PC-3 (cell line): ENCODE results near the gene SNX13. TPM values are rescaled to one million over a fixed set of nuclear protein-coding genes. Genes with fewer than 3 reads are reported as not detected.
"Not testable (repeated sequence)": the region's sequence is repeated elsewhere in the genome, so short reads cannot be mapped to it uniquely, and the experiment has no call there.

Experiments
- ATAC-seq: fragments of 200-7000 bp; cut with Tn5 transposase; 2 replicates; pipeline ENCODE4 v1.9.1; 2020; ENCODE audit warnings: mild to moderate bottlenecking, moderate library complexity
- BruUV-seq: library from RNA; stranded (reverse); fragments of 400-500 nt; replicated peaks from 2 replicates; lab custom pipeline; 2021; lab: Mats Ljungman, UMichigan
- CTCF ChIA-PET: fragments of 300-600 bp; sonication (Branson Sonifier 250); formaldehyde crosslinking; loops from one replicate; lab custom pipeline; 2022; ENCODE audit warnings: antibody characterized with exemption; lab: Charles Lee
- POLR2A ChIA-PET: fragments of 300-600 bp; sonication (Branson Sonifier 250); formaldehyde crosslinking; loops from one replicate; lab custom pipeline; 2022; ENCODE audit warnings: antibody characterized with exemption; ENCODE audit not compliant: unreplicated experiment; lab: Charles Lee
- DNase-seq: peaks from one replicate; pipeline ENCODE4 v3.0.0-alpha.2; 2015
- H2AFZ ChIP-seq: fragments of 300-600 bp; sonication (generic); 2 replicates; pipeline ENCODE4 v1.6.0; 2016; ENCODE audit warnings: antibody characterized with exemption, low read length
- H3F3A ChIP-seq: fragments of 300-600 bp; sonication (generic); one replicate; pipeline ENCODE4 v1.6.0; 2017; ENCODE audit warnings: antibody characterized with exemption, low read length, control low read depth, mild to moderate bottlenecking; ENCODE audit not compliant: unreplicated experiment
- H3K27ac ChIP-seq: fragments of 300-600 bp; sonication (generic); 2 replicates; pipeline ENCODE4 v1.5.1; 2016; ENCODE audit warnings: mild to moderate bottlenecking, low read length
- H3K27me3 ChIP-seq: fragments of 300-600 bp; sonication (generic); 2 replicates; pipeline ENCODE4 v1.6.1; 2016; ENCODE audit warnings: low read length, mixed read lengths
- H3K36me3 ChIP-seq: fragments of 300-600 bp; sonication (generic); 2 replicates; pipeline ENCODE4 v1.6.1; 2016; ENCODE audit warnings: low read depth, mixed run types, low read length, mixed read lengths
- H3K4me1 ChIP-seq: fragments of 300-600 bp; sonication (generic); 2 replicates; pipeline ENCODE4 v1.5.1; 2016; ENCODE audit warnings: low read length; ENCODE audit not compliant: insufficient read depth
- H3K4me2 ChIP-seq: fragments of 300-600 bp; sonication (generic); 2 replicates; pipeline ENCODE4 v1.6.0; 2016; ENCODE audit warnings: low read length
- H3K4me3 ChIP-seq: fragments of 300-600 bp; sonication (generic); 2 replicates; pipeline ENCODE4 v1.5.1; 2016; ENCODE audit warnings: mild to moderate bottlenecking, low read length, mixed read lengths
- H3K79me2 ChIP-seq: fragments of 300-600 bp; sonication (generic); 2 replicates; pipeline ENCODE4 v1.6.1; 2017; ENCODE audit warnings: low read length, mixed read lengths
- H3K9ac ChIP-seq: fragments of 300-600 bp; sonication (generic); 2 replicates; pipeline ENCODE4 v1.6.0; 2016; ENCODE audit warnings: mild to moderate bottlenecking, low read length
- H3K9me2 ChIP-seq: fragments of 300-600 bp; sonication (generic); replicated peaks from 2 replicates; pipeline ENCODE4 v1.6.1; 2016; ENCODE audit warnings: mixed run types, low read length, mixed read lengths
- H3K9me3 ChIP-seq: fragments of 300-600 bp; sonication (generic); 2 replicates; pipeline ENCODE4 v1.6.1; 2016; ENCODE audit warnings: low read length, mixed read lengths
- H4K20me1 ChIP-seq: fragments of 300-600 bp; sonication (generic); 2 replicates; pipeline ENCODE4 v1.6.1; 2016; ENCODE audit warnings: low read length, mixed read lengths
- EZH2 ChIP-seq: fragments of 300-600 bp; sonication (generic); IDR thresholded peaks from one replicate; pipeline ENCODE4 v1.6.1; 2017; ENCODE audit warnings: antibody characterized with exemption, mild to moderate bottlenecking, low read length; ENCODE audit not compliant: unreplicated experiment
- EZH2phosphoT487 ChIP-seq: fragments of 300-600 bp; sonication (generic); IDR thresholded peaks from 2 replicates; pipeline ENCODE4 v1.6.1; 2018; ENCODE audit warnings: mild to moderate bottlenecking, antibody characterized with exemption, low read length, borderline replicate concordance
- intact Hi-C: fragments of 100-400 bp; cut with micrococcal nuclease; formaldehyde crosslinking; loops from 2 replicates; pipeline ENCODE4 v1.9.0; 2023
- total RNA-seq: library from RNA; depleted of rRNA; stranded (reverse); fragments of >200 nt; gene quantifications from 2 replicates; pipeline ENCODE4 v1.2.3, GENCODE V29; 2014
- TF ChIP-seq, protein P1 (sequence below): fragments of 300-600 bp; sonication (generic); conservative IDR thresholded peaks from 2 replicates; pipeline ENCODE4 v1.5.1; 2017; ENCODE audit warnings: antibody characterized with exemption, low read depth, mild to moderate bottlenecking, low read length

Gene SNX13
- total RNA-seq, 1 experiment from 2014 or later = 33.9 TPM

DNA sequence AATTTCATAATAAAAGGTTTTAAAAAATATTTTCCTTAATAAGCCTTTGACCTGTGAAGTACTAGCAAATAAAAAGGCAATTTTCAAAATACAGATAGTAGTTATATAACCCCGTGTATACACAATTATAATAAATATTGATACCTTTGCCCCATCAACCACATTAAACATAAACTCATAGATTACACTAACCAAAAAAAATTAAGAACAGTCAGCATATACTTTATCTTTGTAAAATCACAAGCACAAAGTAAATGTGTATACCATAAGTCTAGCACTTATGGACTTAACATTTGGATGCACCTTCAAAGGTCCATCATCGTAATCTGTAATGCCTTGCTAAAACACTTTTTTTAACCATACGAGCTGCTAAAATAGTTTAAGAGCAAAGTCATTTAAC, 123.4 kb downstream of the SNX13 start:
- intact Hi-C loops = no loop called here
- Histone ChIP-seq H3K4me2 (no peak overlapping the region), H4K20me1 (no peaks in the 10 kb centered on the region), H3K4me1 (no peaks in the 10 kb centered on the region), H3K9me2 (no peaks in the 10 kb centered on the region), H3K36me3 (peaks cover 4% of the 10 kb centered on the region; the same call in 1 of the 2 replicates), H3K27me3 (no peaks in the 10 kb centered on the region), H2AFZ (no peak overlapping the region), H3K4me3 (no peak overlapping the region), H3K27ac (no peak overlapping the region), H3K79me2 (no peaks in the 10 kb centered on the region), H3K9ac (no peak overlapping the region), H3F3A (no peaks in the 10 kb centered on the region), H3K9me3 (no peaks in the 10 kb centered on the region)
- ChIA-PET POLR2A (no interaction called here), CTCF (no interaction called here)
- ATAC-seq (no peak), DNase-seq (no peak)
- BruUV-seq = no TSS peak
- TF ChIP-seq EZH2 (no peak), EZH2phosphoT487 (no peak)
- TF ChIP-seq, protein P1, sequence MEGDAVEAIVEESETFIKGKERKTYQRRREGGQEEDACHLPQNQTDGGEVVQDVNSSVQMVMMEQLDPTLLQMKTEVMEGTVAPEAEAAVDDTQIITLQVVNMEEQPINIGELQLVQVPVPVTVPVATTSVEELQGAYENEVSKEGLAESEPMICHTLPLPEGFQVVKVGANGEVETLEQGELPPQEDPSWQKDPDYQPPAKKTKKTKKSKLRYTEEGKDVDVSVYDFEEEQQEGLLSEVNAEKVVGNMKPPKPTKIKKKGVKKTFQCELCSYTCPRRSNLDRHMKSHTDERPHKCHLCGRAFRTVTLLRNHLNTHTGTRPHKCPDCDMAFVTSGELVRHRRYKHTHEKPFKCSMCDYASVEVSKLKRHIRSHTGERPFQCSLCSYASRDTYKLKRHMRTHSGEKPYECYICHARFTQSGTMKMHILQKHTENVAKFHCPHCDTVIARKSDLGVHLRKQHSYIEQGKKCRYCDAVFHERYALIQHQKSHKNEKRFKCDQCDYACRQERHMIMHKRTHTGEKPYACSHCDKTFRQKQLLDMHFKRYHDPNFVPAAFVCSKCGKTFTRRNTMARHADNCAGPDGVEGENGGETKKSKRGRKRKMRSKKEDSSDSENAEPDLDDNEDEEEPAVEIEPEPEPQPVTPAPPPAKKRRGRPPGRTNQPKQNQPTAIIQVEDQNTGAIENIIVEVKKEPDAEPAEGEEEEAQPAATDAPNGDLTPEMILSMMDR = no peak

DNA sequence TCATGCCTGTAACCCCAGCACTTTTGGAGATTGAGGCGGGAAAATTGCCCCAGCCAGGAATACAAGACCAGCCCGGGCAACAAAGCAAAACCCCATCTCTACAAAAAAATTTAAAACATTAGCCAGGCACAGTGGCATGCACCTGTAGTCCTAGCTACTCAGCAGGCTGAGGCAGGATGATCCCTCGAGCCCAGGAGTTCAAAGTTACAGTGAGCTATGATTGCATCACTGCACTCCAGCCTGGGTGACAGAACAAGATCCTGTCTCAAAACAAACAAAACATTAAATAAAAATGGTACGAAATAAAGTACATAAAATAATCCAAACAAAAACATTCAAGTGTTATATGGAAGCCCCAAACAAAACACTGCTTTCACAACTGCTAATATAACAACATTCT, 125.0 kb downstream of the SNX13 start:
- H3K27me3 ChIP-seq = no peaks in the 10 kb centered on the region
- TF ChIP-seq, protein P1 = no peak
- TF ChIP-seq EZH2 (no peak), EZH2phosphoT487 (no peak)
- no peaks in the 10 kb centered on the region for H4K20me1 ChIP-seq
- no peak overlapping the region for H3K4me3 ChIP-seq
- ATAC-seq (peak; percentile 54), DNase-seq (peak; percentile 8)
- H3K79me2 ChIP-seq = no peaks in the 10 kb centered on the region
- no peaks in the 10 kb centered on the region for H3K9me2 ChIP-seq
- intact Hi-C loops = no loop called here
- no peak overlapping the region for H2AFZ ChIP-seq
- no TSS peak for BruUV-seq
- no peak overlapping the region for H3K9ac ChIP-seq
- peaks cover 4% of the 10 kb centered on the region; the same call in 1 of the 2 replicates for H3K36me3 ChIP-seq
- H3K4me1 ChIP-seq = no peaks in the 10 kb centered on the region
- no peaks in the 10 kb centered on the region for H3F3A ChIP-seq
- H3K4me2 ChIP-seq = no peak overlapping the region
- POLR2A ChIA-PET = no interaction called here
- H3K9me3 ChIP-seq = no peaks in the 10 kb centered on the region
- H3K27ac ChIP-seq = no peak overlapping the region
- CTCF ChIA-PET = no interaction called here

DNA sequence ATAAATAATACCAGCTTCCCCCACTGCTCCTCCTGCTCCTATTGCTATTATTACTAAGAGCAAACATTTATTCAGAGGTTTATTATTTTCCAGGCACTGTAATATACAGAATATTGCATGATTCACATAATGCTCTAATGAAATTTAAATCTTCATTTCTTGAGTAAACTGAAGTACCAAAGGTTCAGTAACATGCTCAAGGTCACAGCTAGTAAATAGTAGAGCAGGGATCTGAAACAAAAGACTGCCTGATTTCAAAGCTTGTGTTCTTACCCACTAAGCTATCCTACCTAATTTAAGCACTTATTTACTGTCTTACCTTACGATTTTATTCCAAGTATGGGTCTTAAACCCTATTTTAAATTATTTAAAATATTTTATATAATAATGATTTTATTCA, 126.2 kb downstream of the SNX13 start:
- Histone ChIP-seq H3K27ac (no peak overlapping the region), H4K20me1 (no peaks in the 10 kb centered on the region), H3K4me3 (no peak overlapping the region), H3K79me2 (no peaks in the 10 kb centered on the region), H3K4me1 (no peaks in the 10 kb centered on the region), H2AFZ (no peak overlapping the region), H3K4me2 (no peak overlapping the region), H3F3A (no peaks in the 10 kb centered on the region), H3K27me3 (no peaks in the 10 kb centered on the region), H3K9me2 (no peaks in the 10 kb centered on the region), H3K36me3 (peaks cover 4% of the 10 kb centered on the region; the same call in 1 of the 2 replicates), H3K9me3 (no peaks in the 10 kb centered on the region), H3K9ac (no peak overlapping the region)
- DNase-seq (no peak), ATAC-seq (no peak; the same call in 1 of the 2 replicates)
- TF ChIP-seq, protein P1 = no peak
- TF ChIP-seq EZH2 = no peak
- no peak for TF ChIP-seq EZH2phosphoT487
- ChIA-PET POLR2A (no interaction called here), CTCF (no interaction called here)
- intact Hi-C loops = no loop called here
- no TSS peak for BruUV-seq

DNA sequence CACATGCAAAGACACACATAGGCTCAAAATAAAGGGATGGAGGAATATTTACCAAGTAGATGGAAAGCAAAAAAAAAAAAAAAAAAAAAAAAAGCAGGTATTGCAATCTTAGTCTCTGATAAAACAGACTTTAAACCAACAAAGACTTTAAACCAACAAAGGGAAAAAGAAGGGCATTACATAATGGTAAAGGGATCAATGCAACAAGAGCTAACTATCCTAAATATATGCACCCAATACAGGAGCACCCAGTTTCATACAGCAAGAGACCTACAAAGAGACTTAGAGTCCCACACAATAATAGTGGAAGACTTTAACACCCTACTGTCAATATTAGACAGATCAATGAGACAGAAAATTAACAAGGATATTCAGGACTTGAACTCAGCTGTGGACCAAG, 131.1 kb downstream of the SNX13 start:
- H3K9ac ChIP-seq, H3K4me1 ChIP-seq, H3K36me3 ChIP-seq, H3K9me2 ChIP-seq, H3F3A ChIP-seq, BruUV-seq, H3K4me2 ChIP-seq, DNase-seq, ATAC-seq, H3K79me2 ChIP-seq, H3K9me3 ChIP-seq, H3K27ac ChIP-seq, H3K4me3 ChIP-seq, H3K27me3 ChIP-seq, H2AFZ ChIP-seq, CTCF ChIA-PET, intact Hi-C loops, POLR2A ChIA-PET, H4K20me1 ChIP-seq: not testable (repeated sequence)
